Transverse colon (tissue), 4 donors: ENCODE measurements around the gene HMHB1.

Source experiments
- POLR2A ChIP-seq: fragments of 450-650 bp; IDR thresholded peaks from one replicate; pipeline ENCODE4 v1.6.1; 2016; ENCODE audit warnings: antibody characterized with exemption, mild to moderate bottlenecking, moderate library complexity
- POLR2AphosphoS5 ChIP-seq, 3 donors: sonication (generic); formaldehyde crosslinking; IDR thresholded peaks; one replicate each; pipeline ENCODE4 v1.6.1; 2016; ENCODE audit warnings: antibody characterized with exemption in 3 of 3
- TF ChIP-seq, protein P1 (sequence below), 5 experiments: fragments of 200-600 bp in 3 of 5; fragments of 450-650 bp in 2 of 5; sonication (generic) in 3 of 5; IDR thresholded peaks; 1 replicate in 2 of 5; 2 replicates in 3 of 5; pipeline ENCODE4 v1.5.1; 2016 to 2017; ENCODE audit warnings: antibody characterized with exemption in 5 of 5, inconsistent platforms in 3 of 5, mild to moderate bottlenecking in 2 of 5, moderate library complexity in 1 of 5

DNA sequence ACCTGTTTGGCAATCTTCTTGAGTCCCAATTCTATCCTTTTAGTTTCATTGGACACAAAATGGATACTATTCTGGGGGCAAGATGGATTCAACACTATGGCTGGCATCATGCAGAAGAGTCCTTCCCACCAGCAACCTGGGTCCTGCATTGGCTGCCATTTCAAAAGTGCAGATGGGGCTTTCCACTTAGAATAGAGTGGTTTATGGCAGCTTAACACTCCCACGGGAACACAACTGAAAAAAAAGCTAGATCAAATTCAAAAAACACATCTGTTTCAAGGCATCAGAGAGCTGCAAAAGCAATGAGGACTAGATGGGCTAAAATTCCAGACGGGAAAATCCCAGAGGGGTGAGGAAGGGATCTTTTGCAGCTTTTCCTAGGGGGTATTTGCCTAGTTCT is 11.2 kb upstream of the HMHB1 start:
- TF ChIP-seq POLR2A, result no peak
- TF ChIP-seq, protein P1, sequence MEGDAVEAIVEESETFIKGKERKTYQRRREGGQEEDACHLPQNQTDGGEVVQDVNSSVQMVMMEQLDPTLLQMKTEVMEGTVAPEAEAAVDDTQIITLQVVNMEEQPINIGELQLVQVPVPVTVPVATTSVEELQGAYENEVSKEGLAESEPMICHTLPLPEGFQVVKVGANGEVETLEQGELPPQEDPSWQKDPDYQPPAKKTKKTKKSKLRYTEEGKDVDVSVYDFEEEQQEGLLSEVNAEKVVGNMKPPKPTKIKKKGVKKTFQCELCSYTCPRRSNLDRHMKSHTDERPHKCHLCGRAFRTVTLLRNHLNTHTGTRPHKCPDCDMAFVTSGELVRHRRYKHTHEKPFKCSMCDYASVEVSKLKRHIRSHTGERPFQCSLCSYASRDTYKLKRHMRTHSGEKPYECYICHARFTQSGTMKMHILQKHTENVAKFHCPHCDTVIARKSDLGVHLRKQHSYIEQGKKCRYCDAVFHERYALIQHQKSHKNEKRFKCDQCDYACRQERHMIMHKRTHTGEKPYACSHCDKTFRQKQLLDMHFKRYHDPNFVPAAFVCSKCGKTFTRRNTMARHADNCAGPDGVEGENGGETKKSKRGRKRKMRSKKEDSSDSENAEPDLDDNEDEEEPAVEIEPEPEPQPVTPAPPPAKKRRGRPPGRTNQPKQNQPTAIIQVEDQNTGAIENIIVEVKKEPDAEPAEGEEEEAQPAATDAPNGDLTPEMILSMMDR (IDR thresholded peaks at IDR 0.05), result no peak
- no peak for TF ChIP-seq POLR2AphosphoS5 (IDR thresholded peaks at IDR 0.05)
